HepG2 (cell line): ENCODE measurements around the gene BAIAP2L2. TPM values are rescaled to one million over a fixed set of nuclear protein-coding genes. Genes with fewer than 3 reads are reported as not detected.
"Not testable (repeated sequence)": the region's sequence is repeated elsewhere in the genome, so short reads cannot be mapped to it uniquely, and the experiment has no call there.

Experiments
- ATAC-seq: fragments of 200-7000 bp; cut with Tn5 transposase; 3 replicates; pipeline ENCODE4 v1.9.1; 2020; ENCODE audit warnings: mild to moderate bottlenecking, moderate library complexity
- BruUV-seq: library from RNA; stranded (reverse); fragments of 400-500 nt; replicated peaks from 2 replicates; lab custom pipeline; 2021; lab: Mats Ljungman, UMichigan
- CTCF ChIA-PET: fragments of 300-600 bp; formaldehyde crosslinking; extraction: SDS; loops from one replicate; lab custom pipeline; 2021; ENCODE audit warnings: low total read pairs, inconsistent platforms, low intra/inter-chr PET ratio; lab: Yijun Ruan, JAX
- POLR2A ChIA-PET: fragments of 350-600 bp; sonication (Branson Sonifier 250); formaldehyde crosslinking; loops from one replicate; lab custom pipeline; 2020; ENCODE audit warnings: antibody characterized with exemption, inconsistent platforms; lab: Yijun Ruan, JAX
- DNase-seq: peaks from one replicate; pipeline ENCODE4 v3.0.0-alpha.2; 2015; ENCODE audit warnings: low spot score
- FAIRE-seq: peaks from 3 replicates; lab custom pipeline; 2011; peaks lifted over from hg19 to GRCh38; lab: Jason Lieb, UNC
- H2AFZ ChIP-seq: one replicate; pipeline ENCODE4 v1.6.1; 2011; ENCODE audit warnings: low read length, inconsistent platforms
- H3K27ac ChIP-seq: fragments of 300-600 bp; 3 replicates; pipeline ENCODE4 v1.8.0; 2011; ENCODE audit warnings: mixed run types, mild to moderate bottlenecking, mixed read lengths, low read length, inconsistent platforms; ENCODE audit not compliant: insufficient read depth; ENCODE audit errors: extremely low read length
- H3K27me3 ChIP-seq, 2 experiments: fragments of 200-600 bp in 1 of 2; 2 replicates in 1 of 2; 3 replicates in 1 of 2; pipeline versions ENCODE4 v1.6.0 to v1.8.0; 2011; ENCODE audit warnings: low read length in 2 of 2, mild to moderate bottlenecking in 2 of 2, moderate library complexity in 2 of 2, inconsistent platforms in 1 of 2; ENCODE audit not compliant: insufficient read depth in 2 of 2, control insufficient read depth in 1 of 2
- H3K36me3 ChIP-seq, 2 experiments: fragments of 200-600 bp in 1 of 2; replicated peaks in 1 of 2; 2 replicates in 1 of 2; 3 replicates in 1 of 2; pipeline versions ENCODE4 v1.5.1 to v1.8.0; 2011; ENCODE audit warnings: low read length in 2 of 2, inconsistent platforms in 1 of 2; ENCODE audit not compliant: insufficient read depth in 2 of 2, control insufficient read depth in 1 of 2
- H3K4me1 ChIP-seq: 2 replicates; pipeline ENCODE4 v1.5.1; 2012; ENCODE audit warnings: low read length, inconsistent platforms; ENCODE audit not compliant: insufficient read depth
- H3K4me2 ChIP-seq: 2 replicates; pipeline ENCODE4 v1.6.0; 2011; ENCODE audit warnings: low read depth, low read length, inconsistent platforms
- H3K4me3 ChIP-seq, 3 experiments: fragments of 200-600 bp in 1 of 3; sonication (generic), shearing (Covaris generic) in 1 of 3; replicated peaks in 1 of 3; 2 replicates each; pipeline ENCODE4 v1.5.1; 2011 to 2016; ENCODE audit warnings: low read length in 3 of 3, inconsistent platforms in 2 of 3, low read depth in 2 of 3, mild to moderate bottlenecking in 2 of 3, control low read depth in 1 of 3, mixed read lengths in 1 of 3; ENCODE audit not compliant: insufficient read depth in 1 of 3
- H3K79me2 ChIP-seq: one replicate; pipeline ENCODE4 v1.6.1; 2011; ENCODE audit warnings: low read length, inconsistent platforms; ENCODE audit not compliant: insufficient read depth
- H3K9ac ChIP-seq: 2 replicates; pipeline ENCODE4 v1.6.0; 2011; ENCODE audit warnings: mild to moderate bottlenecking, low read depth, low read length, inconsistent platforms; ENCODE audit not compliant: insufficient read depth
- H3K9me3 ChIP-seq: 2 replicates; pipeline ENCODE4 v1.5.1; 2012; ENCODE audit warnings: mild to moderate bottlenecking, low read length
- H4K20me1 ChIP-seq: 2 replicates; pipeline ENCODE4 v1.6.0; 2011; ENCODE audit warnings: inconsistent platforms, mild to moderate bottlenecking, low read length, moderate library complexity; ENCODE audit not compliant: insufficient read depth
- GRHL1 ChIP-seq: sonication (generic); formaldehyde crosslinking; conservative IDR thresholded peaks from 2 replicates; pipeline ENCODE4 v1.8.0; 2022; ENCODE audit warnings: missing genetic modification reagents
- HDAC6 ChIP-seq: fragments of 200-600 bp; sonication (generic); IDR thresholded peaks from 2 replicates; pipeline ENCODE4 v1.7.0; 2017; ENCODE audit warnings: mild to moderate bottlenecking, antibody characterized with exemption, low read length, low read depth
- KLF9 ChIP-seq: IDR thresholded peaks from 2 replicates; pipeline ENCODE4 v1.6.1; 2016; ENCODE audit warnings: low read depth
- WGBS: methylation state at CpG from one replicate; pipeline ENCODE4 v1.1.6; 2017; ENCODE audit warnings: low lambda C conversion rate; 5-methylcytosine and 5-hydroxymethylcytosine counted together
- in situ Hi-C: cut with HindIII; loops from 2 replicates; pipeline ENCODE4 v1.10.0; 2017; ENCODE audit warnings: low pct_unique_long_range_greater_than_20kb; ENCODE audit not compliant: extremely low pct_ligation_motif_present
- intact Hi-C: fragments of 100-400 bp; cut with micrococcal nuclease; formaldehyde crosslinking; loops from one replicate; pipeline ENCODE4 v1.10.0; 2022; ENCODE audit not compliant: unreplicated experiment
- polyA plus RNA-seq, 8 experiments: library from polyadenylated mRNA; depleted of rRNA in 3 of 8; stranded (reverse) in 7 of 8; unstranded in 1 of 8; fragments of >200 nt; fragmentation: Illumina TruSeq in 4 of 8; extraction: Trizol in 4 of 8; gene quantifications; 2 replicates each; pipeline versions ENCODE4 v1.2.1 to v1.2.3, GENCODE V29; 2011 to 2016; ENCODE audit warnings: low read depth in 4 of 8, missing spikeins in 1 of 8, mixed read lengths in 1 of 8; ENCODE audit not compliant: insufficient read depth in 1 of 8
- total RNA-seq, 5 experiments: library from RNA; depleted of rRNA; stranded (reverse); fragments of >200 nt; fragmentation: Illumina TruSeq; extraction: Trizol; gene quantifications; 2 replicates each; pipeline ENCODE4 v1.2.3, GENCODE V29; 2016; ENCODE audit warnings: low read depth in 1 of 5

The BAIAP2L2 gene
- total and polyA plus RNA-seq, 2 of the 13 experiments (the other 11 are each of a cell fraction or from before 2014, with no cell fraction given) = 4.4 to 7.5 TPM

GRCh38 chr22:38118182-38118581 lies 7.7 kb upstream of the BAIAP2L2 start (continued):
- TF ChIP-seq KLF9 (CRISPR knock-in tag) (no peak), HDAC6 (no peak), GRHL1 (CRISPR knock-in tag) (no peak)

- in situ Hi-C loops = loop anchor here (10.0 kb wide), 1 partner anchor 87 kb away; the partner anchor contains the start of gene MAFF
- H3K9ac ChIP-seq, FAIRE-seq, ATAC-seq, POLR2A ChIA-PET, H3K9me3 ChIP-seq, H3K79me2 ChIP-seq, CTCF ChIA-PET, BruUV-seq, H4K20me1 ChIP-seq, H2AFZ ChIP-seq, H3K27ac ChIP-seq, H3K27me3 ChIP-seq, DNase-seq, H3K4me3 ChIP-seq, intact Hi-C loops, H3K36me3 ChIP-seq, H3K4me2 ChIP-seq: not testable (repeated sequence)
- peaks cover 13% of the 10 kb centered on the region for H3K4me1 ChIP-seq
- 90% methylated on average over 10 of the region's 10 CpGs for WGBS
Observed at GRCh38 chr22:38117556-38117955, 7.1 kb upstream of the BAIAP2L2 start.
